Left ventricle myocardium inferior (tissue), 1 donor: ENCODE data around the gene BRAP. TPM values are rescaled to one million over a fixed set of nuclear protein-coding genes. Genes with fewer than 3 reads are reported as not detected.
A peak's percentile ranks its signal among the peaks of the same experiment; 100 is the strongest.

Experiments used
- DNase-seq: peaks from one replicate; pipeline ENCODE4 v3.0.0-alpha.2; 2020
- H3K27ac ChIP-seq: fragments of 200-600 bp; replicated peaks from 2 replicates; pipeline ENCODE4 v1.8.0; 2021
- H3K27me3 ChIP-seq: fragments of 200-600 bp; 2 replicates; pipeline ENCODE4 v1.8.0; 2021; ENCODE audit warnings: low read depth
- H3K36me3 ChIP-seq: fragments of 200-600 bp; 2 replicates; pipeline ENCODE4 v1.8.0; 2021
- H3K4me1 ChIP-seq: fragments of 200-600 bp; 2 replicates; pipeline ENCODE4 v1.8.0; 2021
- H3K4me3 ChIP-seq: fragments of 200-600 bp; 2 replicates; pipeline ENCODE4 v1.8.0; 2021; ENCODE audit warnings: mild to moderate bottlenecking, moderate library complexity
- H3K9me3 ChIP-seq: fragments of 200-600 bp; replicated peaks from 2 replicates; pipeline ENCODE4 v1.8.0; 2021
- CTCF ChIP-seq: fragments of 200-600 bp; IDR thresholded peaks from 2 replicates; pipeline ENCODE4 v1.8.0; 2021; ENCODE audit warnings: antibody characterized with exemption, mild to moderate bottlenecking, borderline replicate concordance
- intact Hi-C: fragments of 100-400 bp; cut with micrococcal nuclease; formaldehyde crosslinking; loops from one replicate; pipeline ENCODE4 v1.11.0; 2022
- total RNA-seq: library from RNA; stranded (reverse); fragmentation: NEBNext Ultra II Directional; extraction: Animal tissue kit (Norgen Biotek cat#: 25700); gene quantifications from one replicate; pipeline ENCODE4 v1.2.1, GENCODE V29; 2021
- donor health status: DM: no; HTN: yes; CAD: no; lungs with severe emphysema.

Gene BRAP
- total RNA-seq, 1 donor from 2014 or later: 14.5 TPM

- no peaks in the 10 kb centered on the region for H3K27me3 ChIP-seq
- peaks cover 16% of the 10 kb centered on the region for H3K36me3 ChIP-seq
- intact Hi-C loops: no loop called here
- H3K4me1 ChIP-seq: peaks cover 38% of the 10 kb centered on the region
- TF ChIP-seq CTCF: no peak
- H3K4me3 ChIP-seq: no peak overlapping the region
- DNase-seq: no peak
- peak overlapping the region; percentile 6 for H3K27ac ChIP-seq
- no peaks in the 10 kb centered on the region for H3K9me3 ChIP-seq
Measured at GRCh38 chr12:111638556-111638955, 47.2 kb downstream of the BRAP start.

- Histone ChIP-seq H3K27me3 (no peaks in the 10 kb centered on the region), H3K27ac (peak overlapping the region; percentile 77), H3K9me3 (no peaks in the 10 kb centered on the region), H3K36me3 (peaks cover under 1% of the 10 kb centered on the region), H3K4me1 (peaks cover 21% of the 10 kb centered on the region), H3K4me3 (peak overlapping the region; percentile 32)
- peak; percentile 55 for DNase-seq
- TF ChIP-seq CTCF: no peak
- intact Hi-C loops: no loop called here
Measured at GRCh38 chr12:111636209-111636945, 49.4 kb downstream of the BRAP start.

- no peaks in the 10 kb centered on the region for H3K9me3 ChIP-seq
- H3K4me3 ChIP-seq: no peak overlapping the region
- intact Hi-C loops: no loop called here
- peak overlapping the region; percentile 77 for H3K27ac ChIP-seq
- no peak for DNase-seq
- H3K4me1 ChIP-seq: peaks cover 21% of the 10 kb centered on the region
- no peak for TF ChIP-seq CTCF
- H3K36me3 ChIP-seq: no peaks in the 10 kb centered on the region
- no peaks in the 10 kb centered on the region for H3K27me3 ChIP-seq
Measured at GRCh38 chr12:111635524-111635923, 50.2 kb downstream of the BRAP start.

GRCh38 chr12:111628505-111629260 is 57.1 kb downstream of the BRAP start:
- intact Hi-C loops: no loop called here
- H3K36me3 ChIP-seq: no peaks in the 10 kb centered on the region
- no peaks in the 10 kb centered on the region for H3K9me3 ChIP-seq
- DNase-seq: no peak
- no peaks in the 10 kb centered on the region for H3K27me3 ChIP-seq
- no peak overlapping the region for H3K4me3 ChIP-seq
- TF ChIP-seq CTCF: no peak
- no peak overlapping the region for H3K27ac ChIP-seq
- H3K4me1 ChIP-seq: no peaks in the 10 kb centered on the region

GRCh38 chr12:111626230-111626629 is 59.5 kb downstream of the BRAP start:
- intact Hi-C loops: no loop called here
- TF ChIP-seq CTCF: no peak

More at GRCh38 chr12:111626230-111626629, 59.5 kb downstream of the BRAP start:
- Histone ChIP-seq H3K27me3 (no peaks in the 10 kb centered on the region), H3K27ac (no peak overlapping the region), H3K4me3 (no peak overlapping the region), H3K4me1 (no peaks in the 10 kb centered on the region), H3K9me3 (no peaks in the 10 kb centered on the region), H3K36me3 (no peaks in the 10 kb centered on the region)
- DNase-seq: no peak
